H9 (cell line): ENCODE data around the gene FKBP11. TPM values are rescaled to one million over a fixed set of nuclear protein-coding genes. Genes with fewer than 3 reads are reported as not detected.

Source experiments
- DNase-seq: peaks from one replicate; pipeline ENCODE4 v3.0.0-alpha.2; 2017
- H2AFZ ChIP-seq: one replicate; pipeline ENCODE4 v1.6.1; 2013; ENCODE audit warnings: mild to moderate bottlenecking, low read length, control low read depth, moderate library complexity
- H2AK5ac ChIP-seq: 2 replicates; pipeline ENCODE4 v1.6.1; 2013; ENCODE audit warnings: low read length, control low read depth, mixed read lengths; ENCODE audit not compliant: insufficient read length
- H2BK120ac ChIP-seq: one replicate; pipeline ENCODE4 v1.6.1; 2013; ENCODE audit warnings: low read depth, mild to moderate bottlenecking, low read length, control low read depth, inconsistent platforms; ENCODE audit not compliant: poor library complexity, severe bottlenecking
- H2BK12ac ChIP-seq: 2 replicates; pipeline ENCODE4 v1.6.1; 2013; ENCODE audit warnings: low read length, control low read depth, mixed read lengths, low read depth; ENCODE audit not compliant: insufficient read length
- H2BK15ac ChIP-seq: 2 replicates; pipeline ENCODE4 v1.6.1; 2013; ENCODE audit warnings: low read depth, low read length, control low read depth
- H2BK20ac ChIP-seq: one replicate; pipeline ENCODE4 v1.6.1; 2013; ENCODE audit warnings: low read depth, mild to moderate bottlenecking, low read length, control low read depth, inconsistent platforms; ENCODE audit not compliant: poor library complexity, severe bottlenecking
- H2BK5ac ChIP-seq: 2 replicates; pipeline ENCODE4 v1.6.1; 2013; ENCODE audit warnings: low read length, control low read depth, mixed read lengths; ENCODE audit not compliant: insufficient read length
- H3K14ac ChIP-seq: 2 replicates; pipeline ENCODE4 v1.6.1; 2013; ENCODE audit warnings: low read length, control low read depth; ENCODE audit not compliant: insufficient read depth
- H3K18ac ChIP-seq: 2 replicates; pipeline ENCODE4 v1.6.1; 2013; ENCODE audit warnings: low read depth, mild to moderate bottlenecking, mixed read lengths, low read length, control low read depth; ENCODE audit not compliant: insufficient read length
- H3K23ac ChIP-seq: 2 replicates; pipeline ENCODE4 v1.6.1; 2013; ENCODE audit warnings: low read length, control low read depth, mixed read lengths, low read depth; ENCODE audit not compliant: insufficient read length
- H3K23me2 ChIP-seq: 2 replicates; pipeline ENCODE4 v1.6.1; 2013; ENCODE audit warnings: low read depth, mild to moderate bottlenecking, mixed read lengths, low read length, control low read depth; ENCODE audit not compliant: insufficient read length, poor library complexity, severe bottlenecking
- H3K27ac ChIP-seq: 2 replicates; pipeline ENCODE4 v1.5.1; 2013; ENCODE audit warnings: low read length, control low read depth, mixed read lengths, low read depth; ENCODE audit not compliant: insufficient read length
- H3K27me3 ChIP-seq: 2 replicates; pipeline ENCODE4 v1.6.1; 2013; ENCODE audit warnings: low read length, control low read depth, inconsistent platforms; ENCODE audit not compliant: insufficient read depth
- H3K4ac ChIP-seq: 2 replicates; pipeline ENCODE4 v1.6.1; 2013; ENCODE audit warnings: low read depth, mild to moderate bottlenecking, control low read depth, inconsistent platforms, low read length, moderate library complexity
- H3K4me1 ChIP-seq: 2 replicates; pipeline ENCODE4 v1.6.1; 2013; ENCODE audit warnings: low read length, control low read depth, inconsistent platforms; ENCODE audit not compliant: insufficient read depth
- H3K4me2 ChIP-seq: 2 replicates; pipeline ENCODE4 v1.6.1; 2013; ENCODE audit warnings: low read length, control low read depth, mixed read lengths; ENCODE audit not compliant: insufficient read length, insufficient read depth
- H3K56ac ChIP-seq: 2 replicates; pipeline ENCODE4 v1.6.1; 2013; ENCODE audit warnings: low read depth, mild to moderate bottlenecking, mixed read lengths, low read length, control low read depth; ENCODE audit not compliant: insufficient read length
- H3K79me1 ChIP-seq: 2 replicates; pipeline ENCODE4 v1.6.1; 2013; ENCODE audit warnings: low read depth, mild to moderate bottlenecking, moderate library complexity, low read length, control low read depth, inconsistent platforms; ENCODE audit not compliant: insufficient read depth, poor library complexity, severe bottlenecking
- H3K79me2 ChIP-seq: 2 replicates; pipeline ENCODE4 v1.6.1; 2013; ENCODE audit warnings: low read length, control low read depth, inconsistent platforms; ENCODE audit not compliant: insufficient read depth
- H3K9ac ChIP-seq: 2 replicates; pipeline ENCODE4 v1.6.1; 2013; ENCODE audit warnings: low read length, control low read depth, mixed read lengths; ENCODE audit not compliant: insufficient read length; ENCODE audit errors: extremely low read depth
- H3K9me3 ChIP-seq: one replicate; pipeline ENCODE4 v1.6.1; 2013; ENCODE audit warnings: low read depth, low read length, inconsistent platforms; ENCODE audit not compliant: control insufficient read depth
- H3T11ph ChIP-seq: one replicate; pipeline ENCODE4 v1.6.1; 2013; ENCODE audit warnings: mild to moderate bottlenecking, low read length, control low read depth, inconsistent platforms
- H4K20me1 ChIP-seq: one replicate; pipeline ENCODE4 v1.6.1; 2013; ENCODE audit not compliant: control insufficient read depth, insufficient read length, insufficient read depth
- H4K5ac ChIP-seq: 2 replicates; pipeline ENCODE4 v1.6.1; 2013; ENCODE audit warnings: low read depth, mild to moderate bottlenecking, mixed read lengths, low read length, control low read depth; ENCODE audit not compliant: insufficient read length
- H4K8ac ChIP-seq: replicated peaks from 2 replicates; pipeline ENCODE4 v1.6.1; 2013; ENCODE audit warnings: low read length, control low read depth, mixed read lengths, low read depth; ENCODE audit not compliant: insufficient read length
- H4K91ac ChIP-seq: 2 replicates; pipeline ENCODE4 v1.6.1; 2013; ENCODE audit warnings: low read depth, mild to moderate bottlenecking, moderate library complexity, mixed read lengths, low read length, control low read depth; ENCODE audit not compliant: insufficient read length
- H3K27ac Mint-ChIP-seq, 3 experiments: 2 replicates in 2 of 3; 3 replicates in 1 of 3; pipeline ENCODE4 v1.8.0; 2020 to 2021; ENCODE audit warnings: mixed read lengths in 3 of 3, mild to moderate bottlenecking in 1 of 3, moderate library complexity in 1 of 3
- H3K27me3 Mint-ChIP-seq: 2 replicates; pipeline ENCODE4 v1.8.0; 2021; ENCODE audit warnings: low read depth, mild to moderate bottlenecking, moderate library complexity, mixed read lengths
- H3K36me3 Mint-ChIP-seq, 3 experiments: 2 replicates in 2 of 3; 3 replicates in 1 of 3; pipeline ENCODE4 v1.8.0; 2020 to 2021; ENCODE audit warnings: low read depth in 3 of 3, mixed read lengths in 3 of 3; ENCODE audit not compliant: insufficient read depth in 1 of 3
- H3K4me1 Mint-ChIP-seq, 2 experiments: 2 replicates each; pipeline ENCODE4 v1.8.0; 2020; ENCODE audit warnings: mixed read lengths in 2 of 2
- H3K4me3 Mint-ChIP-seq, 2 experiments: 2 replicates in 1 of 2; 3 replicates in 1 of 2; pipeline ENCODE4 v1.8.0; 2020 to 2021; ENCODE audit warnings: mild to moderate bottlenecking in 2 of 2, mixed read lengths in 2 of 2, moderate library complexity in 1 of 2
- H3K9me3 Mint-ChIP-seq, 2 experiments: 2 replicates in 1 of 2; 3 replicates in 1 of 2; pipeline ENCODE4 v1.8.0; 2020; ENCODE audit warnings: mild to moderate bottlenecking in 2 of 2, mixed read lengths in 2 of 2, moderate library complexity in 1 of 2
- CTCF ChIP-seq: fragments of 200-600 bp; sonication (generic); conservative IDR thresholded peaks from 3 replicates; pipeline ENCODE4 v1.8.0; 2021; ENCODE audit warnings: antibody characterized with exemption, mild to moderate bottlenecking
- WGBS: extraction: QIAGEN DNeasy Blood & Tissue Kit; methylation state at CpG from one replicate; pipeline ENCODE4 v1.1.7; 2013; ENCODE audit warnings: missing lambda C conversion rate, low lambda C conversion rate, mixed read lengths; ENCODE audit not compliant: insufficient read length; ENCODE audit errors: extremely low coverage; 5-methylcytosine and 5-hydroxymethylcytosine counted together
- total RNA-seq: library from RNA; stranded (reverse); gene quantifications from 2 replicates; pipeline ENCODE4 v1.2.1, GENCODE V29; 2021

Gene FKBP11
- total RNA-seq, 1 experiment from 2014 or later = 40.8 TPM

- Mint-ChIP-seq H3K4me1 (peaks cover 32 to 41% of the 10 kb centered on the region in 2 experiments), H3K4me3 (peak overlapping the region in 1 of 2 experiments; percentile 55; a peak in 2 of 5 replicates), H3K9me3 (peaks cover 5 to 6% of the 10 kb centered on the region in 2 experiments; a peak in 4 of 5 replicates), H3K27ac (no peak overlapping the region), H3K36me3 (no peaks in the 10 kb centered on the region; a peak in 1 of 7 replicates), H3K27me3 (peaks cover 99% of the 10 kb centered on the region)
- Histone ChIP-seq H3K14ac (no peak overlapping the region), H2BK15ac (no peak overlapping the region), H4K5ac (no peak overlapping the region), H3T11ph (no peak overlapping the region), H2BK20ac (no peak overlapping the region), H3K9me3 (no peaks in the 10 kb centered on the region), H3K4ac (no peak overlapping the region), H2BK12ac (no peak overlapping the region), H3K56ac (no peak overlapping the region), H4K91ac (no peak overlapping the region), H2BK120ac (no peak overlapping the region), H3K4me2 (no peak overlapping the region), H3K23ac (no peak overlapping the region), H3K27me3 (peaks cover 91% of the 10 kb centered on the region), H2BK5ac (no peak overlapping the region), H3K18ac (no peak overlapping the region), H3K79me1 (no peaks in the 10 kb centered on the region), H3K9ac (no peak overlapping the region), H3K27ac (no peak overlapping the region), H3K79me2 (no peaks in the 10 kb centered on the region), H4K20me1 (no peaks in the 10 kb centered on the region), H3K23me2 (peaks cover 9% of the 10 kb centered on the region), H2AK5ac (no peak overlapping the region), H3K4me1 (peaks cover under 1% of the 10 kb centered on the region; the same call in 1 of the 2 replicates), H2AFZ (no peak overlapping the region), H4K8ac (no peak overlapping the region)
- WGBS = no CpG with 5 or more reads among the region's 19 CpGs
- peak; percentile 83 for DNase-seq
- peak; percentile 77 for TF ChIP-seq CTCF
These were observed 48.8 kb upstream of the FKBP11 start for GRCh38 chr12:48973941-48974673.
